Stimulated activated CD4-positive, alpha-beta T cell treated with anti-CD3 and anti-CD28 coated beads, Interleukin-1b, Interleukin-23, amount 100 ng/mL, for 4 hours (primary cell): ENCODE data around the gene FMN2.

Experiments used
- DNase-seq, 2 donors: peaks; one replicate each; pipeline ENCODE4 v3.0.0-alpha.2; 2020; ENCODE audit warnings: low read depth in 2 of 2

The FMN2 gene

GRCh38 chr1:240098534-240098933 is 6.9 kb downstream of the FMN2 start:
- no peak for DNase-seq

GRCh38 chr1:240099329-240099728 is 7.6 kb downstream of the FMN2 start:
- no peak for DNase-seq

GRCh38 chr1:240099748-240100147 is 8.1 kb downstream of the FMN2 start:
- DNase-seq: no peak

GRCh38 chr1:240100371-240100934 is 8.8 kb downstream of the FMN2 start:
- no peak for DNase-seq

GRCh38 chr1:240101306-240101705 is 9.6 kb downstream of the FMN2 start:
- DNase-seq: no peak

- no peak for DNase-seq
Measured at GRCh38 chr1:240101737-240102136, 10.1 kb downstream of the FMN2 start.

GRCh38 chr1:240104672-240105071 is 13.0 kb downstream of the FMN2 start:
- DNase-seq: no peak

- no peak for DNase-seq
Measured at GRCh38 chr1:240107058-240107684, 15.5 kb downstream of the FMN2 start.

- no peak for DNase-seq
Measured at GRCh38 chr1:240109130-240109529, 17.4 kb downstream of the FMN2 start.

- DNase-seq: no peak
Measured at GRCh38 chr1:240109920-240110636, 18.4 kb downstream of the FMN2 start.

- no peak for DNase-seq
Measured at GRCh38 chr1:240111558-240111957, 19.9 kb downstream of the FMN2 start.

GRCh38 chr1:240114222-240114621 is 22.5 kb downstream of the FMN2 start:
- DNase-seq: no peak

- no peak for DNase-seq
Measured at GRCh38 chr1:240115831-240116230, 24.1 kb downstream of the FMN2 start.

GRCh38 chr1:240116831-240117769 is 25.4 kb downstream of the FMN2 start:
- DNase-seq: no peak

- no peak for DNase-seq
Measured at GRCh38 chr1:240117930-240118329, 26.2 kb downstream of the FMN2 start.

GRCh38 chr1:240122639-240123613 is 31.2 kb downstream of the FMN2 start:
- DNase-seq: no peak

- no peak for DNase-seq
Measured at GRCh38 chr1:240126821-240127220, 35.1 kb downstream of the FMN2 start.

GRCh38 chr1:240128366-240128765 is 36.7 kb downstream of the FMN2 start:
- DNase-seq: no peak

GRCh38 chr1:240134113-240134512 is 42.4 kb downstream of the FMN2 start:
- no peak for DNase-seq

GRCh38 chr1:240134596-240134995 is 42.9 kb downstream of the FMN2 start:
- no peak for DNase-seq

GRCh38 chr1:240136402-240136801 is 44.7 kb downstream of the FMN2 start:
- no peak for DNase-seq
